Psoas muscle (tissue), 8 donors: ENCODE data around the gene FAM3A. TPM values are rescaled to one million over a fixed set of nuclear protein-coding genes. Genes with fewer than 3 reads are reported as not detected.

Experiments
- ATAC-seq, 4 donors: fragments of 200-7000 bp; cut with Tn5 transposase; one replicate each; pipeline ENCODE4 v1.9.1; 2020; ENCODE audit warnings: moderate library complexity in 3 of 4, mild to moderate bottlenecking in 2 of 4
- DNase-seq, 2 donors: peaks; one replicate each; pipeline ENCODE4 v3.0.0-alpha.2; 2020
- H3K27ac ChIP-seq: fragments of 200-600 bp; one replicate; pipeline ENCODE4 v1.8.0; 2022
- H3K27me3 ChIP-seq, 3 donors: fragments of 200-600 bp in 1 of 3; one replicate each; pipeline versions ENCODE4 v1.6.1 to v1.8.0; 2013 to 2022; ENCODE audit warnings: low read length in 2 of 3, mild to moderate bottlenecking in 2 of 3, moderate library complexity in 1 of 3; ENCODE audit not compliant: insufficient read depth in 3 of 3
- H3K36me3 ChIP-seq, 2 donors: fragments of 200-600 bp in 1 of 2; one replicate each; pipeline versions ENCODE4 v1.6.1 to v1.8.0; 2013 to 2022; ENCODE audit warnings: low read depth in 1 of 2, mild to moderate bottlenecking in 1 of 2, moderate library complexity in 1 of 2; ENCODE audit not compliant: insufficient read depth in 1 of 2
- H3K4me1 ChIP-seq: fragments of 200-600 bp; one replicate; pipeline ENCODE4 v1.8.0; 2022
- H3K4me3 ChIP-seq: fragments of 200-600 bp; one replicate; pipeline ENCODE4 v1.8.0; 2022; ENCODE audit warnings: mild to moderate bottlenecking
- H3K9me3 ChIP-seq: fragments of 200-600 bp; one replicate; pipeline ENCODE4 v1.8.0; 2022
- CTCF ChIP-seq: fragments of 200-600 bp; IDR thresholded peaks from one replicate; pipeline ENCODE4 v1.8.0; 2022; ENCODE audit warnings: antibody characterized with exemption
- WGBS, 3 donors: extraction: QIAGEN DNeasy Blood & Tissue Kit; methylation state at CpG; one replicate each; pipeline versions ENCODE4 v1.1.6 to v1.1.7; 2013; 5-methylcytosine and 5-hydroxymethylcytosine counted together
- intact Hi-C, 2 donors: fragments of 100-400 bp; cut with DNase I; formaldehyde crosslinking; loops; one replicate each; pipeline versions ENCODE4 v1.11.0 to v1.14.2; 2022
- polyA plus RNA-seq, 3 donors: library from polyadenylated mRNA; stranded (reverse); fragments of 200-250 nt; gene quantifications; one replicate each; pipeline ENCODE4 v1.2.3, GENCODE V29; 2013
- total RNA-seq, 4 donors: library from RNA; stranded (reverse); fragmentation: NEBNext Ultra II Directional in 2 of 4; extraction: Animal tissue kit (Norgen Biotek cat#: 25700) in 2 of 4; gene quantifications; one replicate each; pipeline versions ENCODE4 v1.2.1 to v1.2.4, GENCODE V29; 2021 to 2023
- donor health status: healthy with polysubstance abuse.
- donor health status: DM: no; HTN: no; CAD: no; lungs with moderate emphysema.
- donor health status: Bipolar disorder and iron deficiency.
- donor health status: healthy.
- donor health status: DM: yes; HTN: yes; CAD: no.
- donor health status: DM: no; HTN: no; CAD: no.
- donor health status: DM: no; HTN: no; CAD: no.
- donor health status: DM: yes; HTN: yes; CAD: no.

Gene FAM3A
- total and polyA plus RNA-seq, 7 donors = 29.7 to 40.4 (median 34.8) TPM

GRCh38 chrX:154511761-154512160 is 4.3 kb downstream of the FAM3A start:
- 79 to 85% (median 80%) methylated on average over 11 to 12 of the region's 12 CpGs for WGBS, 3 donors
- peaks cover 0 to 11% of the 10 kb centered on the region in 2 donors for H3K36me3 ChIP-seq
- no peak overlapping the region for H3K27ac ChIP-seq
- no peak for TF ChIP-seq CTCF
- no peaks in the 10 kb centered on the region for H3K9me3 ChIP-seq
- DNase-seq (no peak), ATAC-seq (no peak)
- H3K27me3 ChIP-seq = no peaks in the 10 kb centered on the region
- intact Hi-C loops = no loop called here
- H3K4me1 ChIP-seq = no peaks in the 10 kb centered on the region
- no peak overlapping the region for H3K4me3 ChIP-seq

- no peak for DNase-seq
- Histone ChIP-seq H3K36me3 (peaks cover 0 to 27% of the 10 kb centered on the region in 2 donors), H3K4me1 (no peaks in the 10 kb centered on the region), H3K9me3 (no peaks in the 10 kb centered on the region), H3K27ac (no peak overlapping the region), H3K4me3 (no peak overlapping the region), H3K27me3 (no peaks in the 10 kb centered on the region)
- intact Hi-C loops = no loop called here
- TF ChIP-seq CTCF = no peak
- ATAC-seq = no peak
- 89 to 100% (median 99%) methylated on average over 5 of the region's 5 CpGs for WGBS, 3 donors
Observed at GRCh38 chrX:154509455-154509854, 6.6 kb downstream of the FAM3A start.

GRCh38 chrX:154508384-154508745 is 7.7 kb downstream of the FAM3A start:
- H3K9me3 ChIP-seq = no peaks in the 10 kb centered on the region
- WGBS, 3 donors = 82 to 91% (median 86%) methylated on average over 9 to 13 of the region's 13 CpGs
- no peak overlapping the region for H3K4me3 ChIP-seq
- H3K27me3 ChIP-seq = no peaks in the 10 kb centered on the region
- no peak overlapping the region for H3K27ac ChIP-seq
- TF ChIP-seq CTCF = no peak
- intact Hi-C loops = no loop called here
- peaks cover 0 to 27% of the 10 kb centered on the region in 2 donors for H3K36me3 ChIP-seq
- no peak for DNase-seq
- no peak for ATAC-seq
- H3K4me1 ChIP-seq = no peaks in the 10 kb centered on the region

- peaks cover 0 to 27% of the 10 kb centered on the region in 2 donors for H3K36me3 ChIP-seq
- no peaks in the 10 kb centered on the region for H3K9me3 ChIP-seq
- H3K27me3 ChIP-seq = no peaks in the 10 kb centered on the region
- H3K27ac ChIP-seq = no peak overlapping the region
- DNase-seq (no peak), ATAC-seq (no peak)
- TF ChIP-seq CTCF = no peak
- no peaks in the 10 kb centered on the region for H3K4me1 ChIP-seq
- intact Hi-C loops = no loop called here
- WGBS, 3 donors = 76 to 86% (median 80%) methylated on average over 10 to 24 of the region's 24 CpGs
- H3K4me3 ChIP-seq = no peak overlapping the region
Observed at GRCh38 chrX:154507673-154508383, 8.2 kb downstream of the FAM3A start.
